Suprapubic skin (tissue), 4 donors: ENCODE results near the gene TNFRSF4. TPM values are rescaled to one million over a fixed set of nuclear protein-coding genes. Genes with fewer than 3 reads are reported as not detected.

Source experiments
- DNase-seq, 2 donors: peaks; one replicate each; pipeline ENCODE4 v3.0.0-alpha.2; 2019; ENCODE audit warnings: low spot score in 2 of 2
- H3K27ac ChIP-seq: fragments of 200-600 bp; sonication (generic); one replicate; pipeline ENCODE4 v1.5.1; 2019
- H3K27me3 ChIP-seq: fragments of 200-600 bp; sonication (generic); one replicate; pipeline ENCODE4 v1.5.1; 2019
- H3K36me3 ChIP-seq: fragments of 200-600 bp; sonication (generic); one replicate; pipeline ENCODE4 v1.5.1; 2019
- H3K4me1 ChIP-seq: fragments of 200-600 bp; sonication (generic); one replicate; pipeline ENCODE4 v1.5.1; 2019
- H3K4me3 ChIP-seq: fragments of 200-600 bp; sonication (generic); one replicate; pipeline ENCODE4 v1.5.1; 2019; ENCODE audit warnings: mild to moderate bottlenecking
- H3K9me3 ChIP-seq: fragments of 200-600 bp; sonication (generic); one replicate; pipeline ENCODE4 v1.5.1; 2019
- EP300 ChIP-seq: sonication (generic); formaldehyde crosslinking; IDR thresholded peaks from one replicate; pipeline ENCODE4 v1.6.1; 2017; ENCODE audit warnings: antibody characterized with exemption
- POLR2A ChIP-seq, 2 donors: fragments of 450-650 bp; IDR thresholded peaks; one replicate each; pipeline ENCODE4 v1.6.1; 2017; ENCODE audit warnings: antibody characterized with exemption in 2 of 2, mild to moderate bottlenecking in 2 of 2, moderate library complexity in 2 of 2
- POLR2AphosphoS5 ChIP-seq, 3 donors: sonication (generic); formaldehyde crosslinking; IDR thresholded peaks; one replicate each; pipeline ENCODE4 v1.6.1; 2017; ENCODE audit warnings: antibody characterized with exemption in 3 of 3
- WGBS: methylation state at CpG from one replicate; pipeline ENCODE4 v1.1.5; 2018; 5-methylcytosine and 5-hydroxymethylcytosine counted together
- total RNA-seq, 4 donors: library from RNA; depleted of rRNA; stranded (reverse); fragments of >200 nt; gene quantifications; one replicate each; pipeline ENCODE4 v1.1.0, GENCODE V29; 2016
- TF ChIP-seq, protein P1 (sequence below), 2 donors: fragments of 200-600 bp in 1 of 2; fragments of 450-650 bp in 1 of 2; sonication (generic) in 1 of 2; IDR thresholded peaks; one replicate each; pipeline ENCODE4 v1.5.1; 2016 to 2019; ENCODE audit warnings: antibody characterized with exemption in 2 of 2, mild to moderate bottlenecking in 1 of 2, moderate library complexity in 1 of 2

Gene TNFRSF4
- total RNA-seq, 4 donors from 2014 or later: 0.42 to 1.4 (median 0.72) TPM; not detected in 1

DNA sequence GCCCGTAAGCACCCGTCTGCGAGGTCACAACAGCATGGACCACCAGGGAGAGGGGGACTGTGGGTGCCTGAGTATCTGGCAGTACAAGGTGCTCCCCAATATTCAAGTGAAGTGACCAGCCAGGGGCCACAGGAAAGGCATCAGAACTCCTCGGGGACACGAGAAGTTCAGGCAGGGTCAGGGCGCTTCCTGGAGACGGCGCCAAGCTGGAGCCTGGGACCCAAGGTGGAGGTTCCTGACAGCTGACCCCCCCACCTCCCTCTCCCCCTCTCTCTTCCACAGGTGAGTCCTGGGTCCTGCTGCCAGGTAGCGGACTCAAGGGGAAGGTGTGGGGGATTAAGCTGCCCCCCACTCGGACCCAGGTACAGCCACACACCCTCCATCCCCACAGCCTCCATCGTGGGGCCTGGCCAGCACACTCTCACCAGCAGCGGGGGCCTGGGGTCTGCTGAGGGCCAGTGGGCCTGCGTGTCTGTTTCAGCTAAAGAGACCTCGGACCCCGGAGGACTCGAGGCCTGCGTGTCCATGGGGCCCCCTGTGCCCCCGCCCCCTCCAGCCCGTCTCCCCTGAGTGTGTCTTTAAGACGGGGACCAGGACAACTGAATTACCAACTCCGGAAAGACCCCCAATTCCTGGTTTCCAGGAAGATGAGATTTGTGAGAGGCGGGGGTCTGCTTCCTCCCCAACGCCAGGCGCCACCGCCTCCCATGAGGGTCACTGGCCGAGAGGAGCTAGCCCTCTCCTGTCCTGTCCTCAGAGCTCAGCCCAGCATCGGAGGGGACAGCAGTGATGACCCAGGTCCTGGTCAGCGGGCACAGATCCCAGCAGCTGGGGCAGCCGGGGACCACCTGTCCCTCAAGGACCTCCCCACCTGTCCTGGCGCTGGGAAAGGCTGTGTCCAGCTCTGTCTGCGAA is 13.7 kb downstream of the TNFRSF4 start:
- Histone ChIP-seq H3K36me3 (no peaks in the 10 kb centered on the region), H3K9me3 (no peaks in the 10 kb centered on the region), H3K4me1 (peaks cover 26% of the 10 kb centered on the region), H3K27me3 (peaks cover 19% of the 10 kb centered on the region), H3K4me3 (peak overlapping the region; percentile 58), H3K27ac (no peak overlapping the region)
- TF ChIP-seq POLR2A (IDR thresholded peaks at IDR 0.05): no peak
- 83% methylated on average over 22 of the region's 31 CpGs for WGBS
- no peak for DNase-seq

DNA sequence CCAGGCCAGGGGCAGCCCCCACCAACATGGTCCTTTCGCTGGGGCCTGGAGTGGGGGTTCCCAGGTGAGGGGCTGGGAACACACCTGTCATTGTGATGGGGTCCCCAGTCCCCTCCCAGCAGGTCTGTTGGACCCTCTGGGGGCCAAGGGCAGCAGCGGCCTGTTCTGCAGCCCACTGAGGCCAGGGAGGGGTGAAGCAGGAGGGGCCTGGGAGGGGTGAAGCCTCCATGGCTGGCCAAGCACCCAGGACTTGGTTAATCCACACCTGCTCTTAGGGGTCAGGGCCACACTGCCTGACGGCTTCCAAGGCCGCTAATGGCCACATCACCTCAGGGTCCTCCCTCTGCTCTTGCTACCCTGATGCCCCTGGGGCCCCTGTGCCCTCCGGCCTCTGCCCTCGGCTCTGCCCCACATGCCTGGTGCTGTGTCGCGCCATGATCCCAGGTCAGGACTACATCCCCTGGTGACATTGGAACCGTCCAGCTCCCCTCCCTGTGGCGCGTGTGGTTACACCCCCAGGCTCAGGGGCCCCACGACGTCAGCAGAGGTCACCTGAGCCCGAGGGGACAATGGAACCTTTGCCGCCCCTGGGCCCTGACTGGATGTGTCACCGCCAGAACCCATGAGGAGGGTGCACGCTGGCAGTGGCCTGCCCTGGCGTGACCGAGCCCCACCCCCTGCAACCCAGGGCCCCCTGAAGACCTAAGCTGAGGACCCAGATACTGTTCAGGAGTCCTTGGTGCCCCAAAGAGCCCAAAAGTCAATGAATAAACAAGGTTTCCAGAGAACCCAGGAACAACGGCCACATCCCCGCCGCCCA is 14.6 kb downstream of the TNFRSF4 start:
- 77% methylated on average over 5 of the region's 22 CpGs for WGBS
- H3K27me3 ChIP-seq: peaks cover 19% of the 10 kb centered on the region
- H3K9me3 ChIP-seq: no peaks in the 10 kb centered on the region
- TF ChIP-seq POLR2AphosphoS5 (IDR thresholded peaks at IDR 0.05) (no peak), POLR2A (IDR thresholded peaks at IDR 0.05) (no peak), EP300 (no peak)
- TF ChIP-seq, protein P1, sequence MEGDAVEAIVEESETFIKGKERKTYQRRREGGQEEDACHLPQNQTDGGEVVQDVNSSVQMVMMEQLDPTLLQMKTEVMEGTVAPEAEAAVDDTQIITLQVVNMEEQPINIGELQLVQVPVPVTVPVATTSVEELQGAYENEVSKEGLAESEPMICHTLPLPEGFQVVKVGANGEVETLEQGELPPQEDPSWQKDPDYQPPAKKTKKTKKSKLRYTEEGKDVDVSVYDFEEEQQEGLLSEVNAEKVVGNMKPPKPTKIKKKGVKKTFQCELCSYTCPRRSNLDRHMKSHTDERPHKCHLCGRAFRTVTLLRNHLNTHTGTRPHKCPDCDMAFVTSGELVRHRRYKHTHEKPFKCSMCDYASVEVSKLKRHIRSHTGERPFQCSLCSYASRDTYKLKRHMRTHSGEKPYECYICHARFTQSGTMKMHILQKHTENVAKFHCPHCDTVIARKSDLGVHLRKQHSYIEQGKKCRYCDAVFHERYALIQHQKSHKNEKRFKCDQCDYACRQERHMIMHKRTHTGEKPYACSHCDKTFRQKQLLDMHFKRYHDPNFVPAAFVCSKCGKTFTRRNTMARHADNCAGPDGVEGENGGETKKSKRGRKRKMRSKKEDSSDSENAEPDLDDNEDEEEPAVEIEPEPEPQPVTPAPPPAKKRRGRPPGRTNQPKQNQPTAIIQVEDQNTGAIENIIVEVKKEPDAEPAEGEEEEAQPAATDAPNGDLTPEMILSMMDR (IDR thresholded peaks at IDR 0.05): no peak
- no peak for DNase-seq
- H3K4me1 ChIP-seq: peaks cover 26% of the 10 kb centered on the region
- no peaks in the 10 kb centered on the region for H3K36me3 ChIP-seq
- no peak overlapping the region for H3K27ac ChIP-seq
- H3K4me3 ChIP-seq: no peak overlapping the region

DNA sequence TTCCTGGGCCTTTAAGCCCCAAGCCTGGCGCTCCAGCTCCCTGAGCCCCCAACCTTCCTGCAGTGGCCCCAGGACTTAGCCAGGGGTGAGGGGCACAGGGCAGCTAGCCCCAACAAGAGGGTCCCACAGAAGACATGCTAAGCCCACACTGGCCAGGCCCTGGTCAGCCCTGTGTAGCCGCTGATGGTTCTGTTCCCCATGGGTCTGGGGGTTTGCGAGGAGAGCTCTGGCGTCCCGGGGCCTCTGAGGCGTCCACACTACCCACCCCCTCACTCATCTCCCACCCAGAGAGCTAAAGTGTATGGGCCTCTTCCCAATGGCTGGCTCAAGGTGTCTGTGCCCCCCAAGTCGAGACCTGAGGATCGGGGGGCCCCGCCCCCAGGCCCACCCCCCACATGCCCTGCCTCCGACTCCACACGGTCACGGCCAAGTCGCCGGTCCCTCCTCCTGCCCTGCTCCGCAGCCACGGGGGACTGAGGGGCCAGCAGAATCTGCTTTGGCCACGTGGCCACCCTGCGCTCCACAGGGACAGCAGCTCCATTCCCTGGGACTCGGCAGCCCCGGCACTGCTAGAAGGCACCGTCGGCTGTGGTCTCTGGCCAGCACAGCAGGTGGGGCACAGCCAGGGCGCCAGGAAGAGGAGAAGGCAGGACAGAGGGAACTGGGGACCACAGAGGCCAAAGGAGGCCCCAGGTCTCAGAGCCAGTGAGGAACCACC is 15.4 kb downstream of the TNFRSF4 start:
- H3K4me1 ChIP-seq: peaks cover 23% of the 10 kb centered on the region
- peaks cover 2% of the 10 kb centered on the region for H3K9me3 ChIP-seq
- TF ChIP-seq POLR2A (IDR thresholded peaks at IDR 0.05): no peak
- no peak for TF ChIP-seq POLR2AphosphoS5 (IDR thresholded peaks at IDR 0.05)
- TF ChIP-seq, protein P1 (IDR thresholded peaks at IDR 0.05): no peak
- no peak for TF ChIP-seq EP300
- no peak overlapping the region for H3K4me3 ChIP-seq
- no peaks in the 10 kb centered on the region for H3K36me3 ChIP-seq
- H3K27me3 ChIP-seq: peaks cover 17% of the 10 kb centered on the region
- DNase-seq: peak in 1 of 2 donors; percentile 45
- WGBS: no CpG with 5 or more reads among the region's 23 CpGs
- no peak overlapping the region for H3K27ac ChIP-seq

DNA sequence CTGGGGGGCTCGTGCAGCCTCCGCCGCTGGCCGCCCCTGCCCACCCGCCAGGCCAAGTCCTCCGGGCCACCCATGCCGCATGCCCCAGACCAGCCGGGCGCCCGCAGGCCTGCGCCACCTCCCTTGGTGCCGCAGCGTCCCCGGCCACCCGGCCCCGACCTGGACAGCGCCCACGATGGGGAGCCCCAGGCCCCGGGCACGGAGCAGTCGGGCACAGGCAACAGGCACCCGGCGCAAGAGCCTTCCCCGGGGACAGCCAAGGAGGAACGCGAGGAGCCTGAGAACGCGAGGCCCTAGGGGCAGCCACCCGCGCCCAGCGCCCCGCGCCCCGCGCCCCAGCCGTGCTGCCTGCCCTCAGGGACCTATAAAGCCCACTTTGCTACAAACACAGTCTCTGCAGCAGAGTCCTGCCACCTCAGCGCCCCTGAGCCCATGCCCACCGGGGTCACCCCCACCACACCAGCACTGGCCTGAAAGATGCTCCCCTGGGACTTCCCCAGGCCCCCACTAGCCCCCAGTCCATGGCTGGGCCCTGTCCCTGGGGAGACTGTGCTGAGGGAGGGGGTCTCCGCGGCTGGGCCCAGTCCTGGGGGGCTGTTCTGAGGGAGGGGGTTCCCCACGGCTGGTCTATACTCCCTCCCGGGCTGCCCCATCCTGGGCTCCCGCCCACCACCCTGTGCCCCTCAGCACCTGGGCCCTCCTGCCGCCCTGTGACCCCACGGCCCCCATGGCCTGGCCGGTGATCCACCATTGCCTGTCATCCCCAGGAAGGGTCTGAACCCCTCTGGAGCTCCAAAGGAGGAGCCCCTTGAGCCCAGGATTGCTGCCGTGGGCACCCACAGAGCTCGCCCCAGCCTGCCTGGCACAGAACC is 16.2 kb downstream of the TNFRSF4 start:
- Histone ChIP-seq H3K4me1 (peaks cover 16% of the 10 kb centered on the region), H3K27ac (no peak overlapping the region), H3K36me3 (no peaks in the 10 kb centered on the region), H3K9me3 (peaks cover 3% of the 10 kb centered on the region), H3K27me3 (peaks cover 10% of the 10 kb centered on the region), H3K4me3 (no peak overlapping the region)
- 68% methylated on average over 6 of the region's 48 CpGs for WGBS
- DNase-seq: peak in 1 of 2 donors; percentile 55
- no peak for TF ChIP-seq POLR2AphosphoS5 (IDR thresholded peaks at IDR 0.05)
- TF ChIP-seq, protein P1 (IDR thresholded peaks at IDR 0.05): no peak
- TF ChIP-seq POLR2A (IDR thresholded peaks at IDR 0.05): no peak
- no peak for TF ChIP-seq EP300

DNA sequence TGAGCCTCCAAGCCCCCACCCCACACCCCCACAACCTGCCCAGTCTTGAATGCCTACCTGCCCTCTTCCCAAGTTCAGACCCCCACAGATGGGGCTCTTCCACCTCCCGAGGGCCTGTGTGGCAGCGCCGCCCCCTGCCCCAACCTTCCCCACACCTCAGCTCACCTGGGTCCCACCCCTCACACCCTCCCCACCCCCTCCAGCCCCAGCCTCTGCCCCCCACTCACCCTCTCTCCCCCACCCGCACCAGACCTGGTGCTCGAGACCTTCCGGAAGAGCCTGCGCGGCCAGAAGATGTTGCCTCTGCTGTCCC is 16.8 kb downstream of the TNFRSF4 start:
- Histone ChIP-seq H3K9me3 (peaks cover 3% of the 10 kb centered on the region), H3K27ac (no peak overlapping the region), H3K4me1 (peaks cover 14% of the 10 kb centered on the region), H3K4me3 (no peak overlapping the region), H3K27me3 (peaks cover 6% of the 10 kb centered on the region), H3K36me3 (no peaks in the 10 kb centered on the region)
- TF ChIP-seq POLR2A (IDR thresholded peaks at IDR 0.05) (no peak), EP300 (no peak), POLR2AphosphoS5 (IDR thresholded peaks at IDR 0.05) (no peak)
- TF ChIP-seq, protein P1 (IDR thresholded peaks at IDR 0.05): no peak
- 84% methylated on average over 6 of the region's 8 CpGs for WGBS
- no peak for DNase-seq
